Common myeloid progenitor, CD34-positive (primary cell): ENCODE results near the gene RPL13A.

Source experiments
- CTCF ChIA-PET: fragments of 350-600 bp; sonication (Branson Sonifier 250); formaldehyde crosslinking; loops from one replicate; lab custom pipeline; 2021; ENCODE audit warnings: antibody characterized with exemption; lab: Charles Lee
- POLR2A ChIA-PET: fragments of 350-600 bp; sonication (Branson Sonifier 250); formaldehyde crosslinking; loops from one replicate; lab custom pipeline; 2021; ENCODE audit warnings: antibody characterized with exemption; lab: Charles Lee
- DNase-seq, 3 donors: peaks; one replicate each; pipeline versions ENCODE4 v3.0.0 to v3.0.0-alpha.2; 2013
- H3K27ac ChIP-seq, 2 experiments: 1 replicate in 1 of 2; 2 replicates in 1 of 2; pipeline ENCODE4 v1.7.0; 2013; ENCODE audit warnings: inconsistent platforms in 2 of 2, low read length in 2 of 2, mild to moderate bottlenecking in 2 of 2, low read depth in 1 of 2, moderate library complexity in 1 of 2; ENCODE audit not compliant: severe bottlenecking in 2 of 2, insufficient read depth in 1 of 2, poor library complexity in 1 of 2
- H3K27me3 ChIP-seq, 5 experiments: replicated peaks in 2 of 5; 1 replicate in 3 of 5; 2 replicates in 2 of 5; pipeline versions ENCODE4 v1.6.1 to v1.7.0; 2013; ENCODE audit warnings: low read length in 4 of 5, mild to moderate bottlenecking in 2 of 5, moderate library complexity in 2 of 5, inconsistent platforms in 1 of 5; ENCODE audit not compliant: insufficient read depth in 5 of 5, control insufficient read depth in 4 of 5
- H3K36me3 ChIP-seq, 4 experiments: 1 replicate in 2 of 4; 2 replicates in 2 of 4; pipeline versions ENCODE4 v1.6.1 to v1.7.0; 2013; ENCODE audit warnings: low read length in 3 of 4, control low read depth in 1 of 4, mild to moderate bottlenecking in 1 of 4; ENCODE audit not compliant: control insufficient read depth in 4 of 4, insufficient read depth in 4 of 4
- H3K4me1 ChIP-seq, 4 experiments: 1 replicate in 3 of 4; 2 replicates in 1 of 4; pipeline versions ENCODE4 v1.6.1 to v1.7.1; 2013; ENCODE audit warnings: low read length in 3 of 4, mild to moderate bottlenecking in 3 of 4, control low read depth in 1 of 4, inconsistent platforms in 1 of 4, moderate library complexity in 1 of 4; ENCODE audit not compliant: control insufficient read depth in 4 of 4, insufficient read depth in 4 of 4; ENCODE audit errors: control extremely low read depth in 1 of 4
- H3K4me3 ChIP-seq, 7 experiments: 1 replicate in 4 of 7; 2 replicates in 3 of 7; pipeline versions ENCODE4 v1.5.1 to v1.7.0; 2013; ENCODE audit warnings: mild to moderate bottlenecking in 7 of 7, low read length in 6 of 7, moderate library complexity in 6 of 7, inconsistent platforms in 2 of 7, low read depth in 2 of 7, control low read depth in 1 of 7; ENCODE audit not compliant: insufficient read depth in 4 of 7, control insufficient read depth in 1 of 7; ENCODE audit errors: extremely low read depth in 1 of 7
- H3K9me3 ChIP-seq, 5 experiments: 1 replicate in 4 of 5; 2 replicates in 1 of 5; pipeline versions ENCODE4 v1.6.1 to v1.7.1; 2013; ENCODE audit warnings: low read length in 4 of 5, mild to moderate bottlenecking in 2 of 5, inconsistent platforms in 1 of 5, low read depth in 1 of 5, moderate library complexity in 1 of 5; ENCODE audit not compliant: control insufficient read depth in 4 of 5, insufficient read depth in 2 of 5; ENCODE audit errors: control extremely low read depth in 1 of 5
- WGBS: methylation state at CpG from one replicate; pipeline ENCODE4 v1.1.5; 2013; ENCODE audit not compliant: insufficient coverage; 5-methylcytosine and 5-hydroxymethylcytosine counted together

RPL13A gene

GRCh38 chr19:49503582-49503962 lies 16.2 kb downstream of the RPL13A start:
- no peak for DNase-seq
- Histone ChIP-seq H3K27ac (no peak overlapping the region), H3K36me3 (peaks cover 0 to 14% (median 13%) of the 10 kb centered on the region in 4 experiments), H3K27me3 (no peaks in the 10 kb centered on the region), H3K4me3 (no peak overlapping the region), H3K9me3 (no peaks in the 10 kb centered on the region), H3K4me1 (peaks cover 4 to 42% (median 28%) of the 10 kb centered on the region in 4 experiments)
- WGBS, result 96% methylated on average over 8 of the region's 9 CpGs
- CTCF ChIA-PET, result interaction anchor here (0.6 to 2.3 kb wide), 15 partner anchors 12 to 178 kb away, joined by 3 to 33 read pairs (median 4); partner anchors contain the start of genes NOSIP, PRRG2 and RCN3
- POLR2A ChIA-PET, result interaction anchor here (1.0 to 1.2 kb wide), 2 partner anchors 9 to 43 kb away, joined by 3 to 4 read pairs; partner anchors contain the start of gene FCGRT

- peak; percentile 61 to 87 (median 83) for DNase-seq
- 29% methylated on average over 4 of the region's 8 CpGs for WGBS
- H3K9me3 ChIP-seq, result no peaks in the 10 kb centered on the region
- ChIA-PET POLR2A (interaction anchor here (1.0 kb wide), 1 partner anchor 31 kb away, joined by 3 read pairs; no protein-coding TSS in a partner anchor), CTCF (interaction anchor here (0.7 to 2.9 kb wide), 18 partner anchors 9 to 172 kb away, joined by 3 to 9 read pairs (median 6); partner anchors contain the start of genes NOSIP and RCN3)
- H3K4me3 ChIP-seq, result no peak overlapping the region
- H3K27me3 ChIP-seq, result peaks cover 0 to 2% (median 0%) of the 10 kb centered on the region in 5 experiments
- no peak overlapping the region for H3K27ac ChIP-seq
- no peaks in the 10 kb centered on the region for H3K36me3 ChIP-seq
- H3K4me1 ChIP-seq, result peaks cover 0 to 20% (median 10%) of the 10 kb centered on the region in 4 experiments
Measured at GRCh38 chr19:49506575-49507105, 19.2 kb downstream of the RPL13A start.

GRCh38 chr19:49507803-49508494 lies 20.5 kb downstream of the RPL13A start:
- peaks cover 0 to 26% (median 21%) of the 10 kb centered on the region in 4 experiments for H3K4me1 ChIP-seq
- peaks cover 0 to 2% (median 0%) of the 10 kb centered on the region in 5 experiments for H3K27me3 ChIP-seq
- H3K4me3 ChIP-seq, result no peak overlapping the region
- WGBS, result 100% methylated on average over 6 of the region's 12 CpGs
- H3K27ac ChIP-seq, result no peak overlapping the region
- H3K9me3 ChIP-seq, result no peaks in the 10 kb centered on the region
- no peaks in the 10 kb centered on the region for H3K36me3 ChIP-seq
- CTCF ChIA-PET, result interaction anchor here (2.1 to 2.8 kb wide), 2 partner anchors 63 to 67 kb away, joined by 7 to 20 read pairs; no protein-coding TSS in a partner anchor
- no peak for DNase-seq
- POLR2A ChIA-PET, result interaction anchor here (0.7 to 1.0 kb wide), 2 partner anchors 12 to 30 kb away, joined by 3 to 5 read pairs; no protein-coding TSS in a partner anchor

GRCh38 chr19:49512970-49513745 lies 25.8 kb downstream of the RPL13A start:
- H3K27ac ChIP-seq, result no peak overlapping the region
- ChIA-PET POLR2A (interaction anchor here (1.0 to 1.1 kb wide), 2 partner anchors 10 to 17 kb away, joined by 3 read pairs; no protein-coding TSS in a partner anchor), CTCF (interaction anchor here (1.0 to 3.2 kb wide), 4 partner anchors 14 to 36 kb away, joined by 3 to 15 read pairs (median 4); partner anchors contain the start of gene RCN3)
- 2% methylated on average over 37 of the region's 50 CpGs for WGBS
- peaks cover 0 to 62% (median 39%) of the 10 kb centered on the region in 4 experiments for H3K4me1 ChIP-seq
- peaks cover 0 to 2% (median 0%) of the 10 kb centered on the region in 5 experiments for H3K27me3 ChIP-seq
- H3K36me3 ChIP-seq, result no peaks in the 10 kb centered on the region
- peak overlapping the region; percentile 38 to 81 (median 63) for H3K4me3 ChIP-seq
- no peaks in the 10 kb centered on the region for H3K9me3 ChIP-seq
- DNase-seq, result peak in 1 of 3 donors; percentile 29

GRCh38 chr19:49513746-49514118 lies 26.3 kb downstream of the RPL13A start:
- peaks cover 0 to 62% (median 39%) of the 10 kb centered on the region in 4 experiments for H3K4me1 ChIP-seq
- H3K4me3 ChIP-seq, result peak overlapping the region in 5 of 7 experiments; percentile 27 to 81 (median 70)
- no peak overlapping the region for H3K27ac ChIP-seq

GRCh38 chr19:49514151-49514550 lies 26.7 kb downstream of the RPL13A start:
- POLR2A ChIA-PET, result interaction anchor here (1.1 kb wide), 1 partner anchor 18 kb away, joined by 3 read pairs; no protein-coding TSS in a partner anchor
- Histone ChIP-seq H3K4me1 (peaks cover 0 to 62% (median 39%) of the 10 kb centered on the region in 4 experiments), H3K27me3 (peaks cover 0 to 2% (median 0%) of the 10 kb centered on the region in 5 experiments), H3K27ac (no peak overlapping the region), H3K36me3 (no peaks in the 10 kb centered on the region), H3K4me3 (no peak overlapping the region), H3K9me3 (no peaks in the 10 kb centered on the region)
- DNase-seq, result no peak
- 97% methylated on average over 19 of the region's 21 CpGs for WGBS
- CTCF ChIA-PET, result interaction anchor here (1.0 to 4.4 kb wide), 5 partner anchors 13 to 57 kb away, joined by 3 to 26 read pairs (median 4); partner anchors contain the start of gene RCN3

More at GRCh38 chr19:49513746-49514118, 26.3 kb downstream of the RPL13A start:
- ChIA-PET CTCF (interaction anchor here (1.0 to 3.2 kb wide), 4 partner anchors 14 to 35 kb away, joined by 3 to 15 read pairs (median 4); partner anchors contain the start of gene RCN3), POLR2A (interaction anchor here (1.1 kb wide), 1 partner anchor 18 kb away, joined by 3 read pairs; no protein-coding TSS in a partner anchor)
- no peaks in the 10 kb centered on the region for H3K36me3 ChIP-seq
- H3K9me3 ChIP-seq, result no peaks in the 10 kb centered on the region
- 77% methylated on average over 7 of the region's 12 CpGs for WGBS
- H3K27me3 ChIP-seq, result peaks cover 0 to 2% (median 0%) of the 10 kb centered on the region in 5 experiments
- DNase-seq, result no peak
